GM12872 (cell line): Measurements from ENCODE around the gene ADIRF.
"Not testable (repeated sequence)": the region's sequence is repeated elsewhere in the genome, so short reads cannot be mapped to it uniquely, and the experiment has no call there.

Source experiments
- CTCF ChIP-seq: IDR thresholded peaks from 3 replicates; pipeline ENCODE4 v1.5.1; 2011; ENCODE audit warnings: low read depth, mild to moderate bottlenecking, low read length, moderate library complexity; ENCODE audit not compliant: insufficient read depth

ADIRF gene

GRCh38 chr10:86992456-86992855 lies 24.2 kb downstream of the ADIRF start:
- no peak for TF ChIP-seq CTCF

DNA sequence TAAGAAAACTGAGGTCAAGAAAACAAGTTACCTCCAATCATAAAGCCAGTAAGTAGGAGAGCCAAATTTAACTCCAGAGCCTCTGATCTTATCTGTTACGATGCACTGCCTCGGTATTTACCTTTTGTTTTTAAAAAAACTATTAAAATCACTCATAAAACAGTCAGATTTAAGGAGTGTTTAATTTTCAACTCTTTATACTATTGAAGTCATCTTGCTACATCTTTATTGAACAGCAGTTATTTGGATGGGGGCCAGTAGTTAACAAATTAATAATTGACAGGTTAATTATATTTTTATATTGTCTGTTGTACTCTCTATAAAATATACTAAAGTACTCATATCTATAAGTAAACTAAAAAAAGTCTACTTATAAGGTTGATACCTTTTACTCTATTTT lies 24.6 kb downstream of the ADIRF start:
- TF ChIP-seq CTCF = no peak

GRCh38 chr10:87000491-87000890 lies 32.2 kb downstream of the ADIRF start:
- no peak for TF ChIP-seq CTCF

GRCh38 chr10:87020056-87020455 lies 51.8 kb downstream of the ADIRF start, which contains the start of gene FAM25A:
Gene FAM25A (plus strand): TSS chr10:87020294. CDS start chr10:87020325, 31 bp downstream.
- TF ChIP-seq CTCF = not testable (repeated sequence)
